Naive thymus-derived CD4-positive, alpha-beta T cell (primary cell): ENCODE measurements around the gene LCE5A. TPM values are rescaled to one million over a fixed set of nuclear protein-coding genes. Genes with fewer than 3 reads are reported as not detected.

ENCODE experiments used
- ATAC-seq: fragments of 150-1000 bp; cut with Tn5 transposase; 2 replicates; pipeline ENCODE4 v1.10.0; 2021; ENCODE audit warnings: mild to moderate bottlenecking, moderate library complexity
- CTCF ChIA-PET: fragments of 350-600 bp; sonication (Branson Sonifier 250); formaldehyde crosslinking; loops from one replicate; lab custom pipeline; 2021; ENCODE audit warnings: antibody characterized with exemption; lab: Charles Lee
- POLR2A ChIA-PET: fragments of 350-600 bp; sonication (Branson Sonifier 250); formaldehyde crosslinking; loops from one replicate; lab custom pipeline; 2021; ENCODE audit warnings: antibody characterized with exemption, inconsistent platforms; lab: Charles Lee
- DNase-seq, 9 donors: peaks; one replicate each; pipeline versions ENCODE4 v3.0.0 to v3.0.0-alpha.2; 2020 to 2022; ENCODE audit warnings: mixed read lengths in 1 of 9
- H3K27ac ChIP-seq: one replicate; pipeline ENCODE4 v1.7.0; 2013; ENCODE audit warnings: mild to moderate bottlenecking, low read depth, low read length, moderate library complexity
- H3K27me3 ChIP-seq, 2 donors: one replicate each; pipeline ENCODE4 v1.7.0; 2013; ENCODE audit warnings: low read length in 2 of 2, mild to moderate bottlenecking in 2 of 2, moderate library complexity in 2 of 2; ENCODE audit not compliant: control insufficient read depth in 2 of 2, insufficient read depth in 2 of 2
- H3K36me3 ChIP-seq, 3 experiments: 1 replicate in 2 of 3; 2 replicates in 1 of 3; pipeline ENCODE4 v1.7.0; 2013; ENCODE audit warnings: low read length in 3 of 3, mild to moderate bottlenecking in 3 of 3, moderate library complexity in 1 of 3; ENCODE audit not compliant: insufficient read depth in 3 of 3, control insufficient read depth in 2 of 3
- H3K4me1 ChIP-seq, 2 donors: one replicate each; pipeline ENCODE4 v1.7.0; 2013; ENCODE audit warnings: low read length in 2 of 2, mild to moderate bottlenecking in 2 of 2, moderate library complexity in 1 of 2; ENCODE audit not compliant: control insufficient read depth in 2 of 2, insufficient read depth in 2 of 2
- H3K4me3 ChIP-seq: 2 replicates; pipeline ENCODE4 v1.7.0; 2013; ENCODE audit warnings: mild to moderate bottlenecking, low read length
- H3K9me3 ChIP-seq, 3 experiments: 1 replicate in 2 of 3; 2 replicates in 1 of 3; pipeline ENCODE4 v1.7.0; 2013; ENCODE audit warnings: low read length in 3 of 3; ENCODE audit not compliant: control insufficient read depth in 2 of 3
- H3K27ac Mint-ChIP-seq, 9 donors: one replicate each; pipeline ENCODE4 v1.8.0; 2020 to 2022; ENCODE audit warnings: mixed read lengths in 9 of 9, mild to moderate bottlenecking in 8 of 9, moderate library complexity in 5 of 9, inconsistent platforms in 2 of 9
- H3K27me3 Mint-ChIP-seq, 5 donors: one replicate each; pipeline ENCODE4 v1.8.0; 2021 to 2022; ENCODE audit warnings: mixed read lengths in 5 of 5, mild to moderate bottlenecking in 1 of 5
- H3K36me3 Mint-ChIP-seq, 5 donors: one replicate each; pipeline ENCODE4 v1.8.0; 2020 to 2022; ENCODE audit warnings: mixed read lengths in 5 of 5, mild to moderate bottlenecking in 3 of 5, inconsistent platforms in 1 of 5
- H3K4me1 Mint-ChIP-seq, 7 donors: one replicate each; pipeline ENCODE4 v1.8.0; 2020 to 2022; ENCODE audit warnings: mixed read lengths in 7 of 7, mild to moderate bottlenecking in 3 of 7, inconsistent platforms in 1 of 7
- H3K4me3 Mint-ChIP-seq, 10 donors: one replicate each; pipeline ENCODE4 v1.8.0; 2020 to 2022; ENCODE audit warnings: mild to moderate bottlenecking in 10 of 10, mixed read lengths in 10 of 10, moderate library complexity in 6 of 10, inconsistent platforms in 2 of 10
- H3K9me3 Mint-ChIP-seq, 11 donors: one replicate each; pipeline ENCODE4 v1.8.0; 2020 to 2022; ENCODE audit warnings: mixed read lengths in 11 of 11, mild to moderate bottlenecking in 4 of 11, inconsistent platforms in 1 of 11, moderate library complexity in 1 of 11
- intact Hi-C, 2 donors: fragments of 100-400 bp; cut with micrococcal nuclease; formaldehyde crosslinking; loops; one replicate each; pipeline ENCODE4 v1.15.1; 2023
- polyA plus RNA-seq, 2 donors: library from polyadenylated mRNA; unstranded; fragments of 300-500 nt; fragmentation: Illumina TruSeq; gene quantifications; one replicate each; pipeline ENCODE4 v1.2.3, GENCODE V29; 2021
- total RNA-seq, 6 experiments: library from RNA in 5 of 6; stranded (reverse) in 5 of 6; gene quantifications; 1 replicate in 5 of 6; 2 replicates in 1 of 6; pipeline ENCODE4 v1.2.3 and lab custom pipeline; 2021 to 2026

Gene LCE5A
- total and polyA plus RNA-seq, 7 experiments from 2014 or later, result not detected

DNA sequence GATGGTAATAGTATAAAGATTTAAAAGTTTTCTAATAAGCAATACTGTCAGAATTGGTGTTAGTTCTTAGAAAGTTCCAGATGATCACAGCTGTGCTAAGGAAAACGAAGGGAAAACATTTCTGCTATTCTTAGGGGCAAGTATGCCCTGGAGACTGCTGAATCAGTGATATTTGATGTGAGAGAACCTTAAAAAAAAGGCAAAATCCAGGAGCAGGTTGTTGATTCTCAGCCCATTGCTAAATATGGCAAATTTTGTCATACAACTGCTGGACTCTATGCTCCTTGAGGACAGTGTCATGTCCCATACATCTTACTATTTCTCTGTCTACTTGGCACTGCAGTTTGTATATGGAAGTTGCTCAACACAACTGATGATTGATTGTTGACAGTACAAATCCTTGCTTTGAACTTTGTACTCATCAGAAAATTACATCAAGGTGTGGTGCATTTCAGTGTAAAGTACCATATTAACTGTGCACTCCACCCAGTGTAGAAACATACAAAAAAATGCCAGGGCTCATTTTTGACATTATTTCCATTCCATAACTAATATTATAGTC is 14.6 kb downstream of the LCE5A start:
- POLR2A ChIA-PET, result no interaction called here
- H3K36me3 ChIP-seq, result no peaks in the 10 kb centered on the region
- Mint-ChIP-seq H3K36me3 (no peaks in the 10 kb centered on the region), H3K27ac (no peak overlapping the region), H3K4me1 (no peaks in the 10 kb centered on the region), H3K9me3 (peaks cover 0 to 13% (median 2%) of the 10 kb centered on the region in 11 donors), H3K27me3 (peaks cover 10 to 30% (median 18%) of the 10 kb centered on the region in 5 donors), H3K4me3 (no peak overlapping the region)
- H3K4me3 ChIP-seq, result no peak overlapping the region
- peaks cover 0 to 6% of the 10 kb centered on the region in 2 donors for H3K27me3 ChIP-seq
- ATAC-seq, result no peak
- intact Hi-C loops, result no loop called here
- no peak overlapping the region for H3K27ac ChIP-seq
- no peaks in the 10 kb centered on the region for H3K9me3 ChIP-seq
- no peak for DNase-seq
- CTCF ChIA-PET, result no interaction called here
- no peaks in the 10 kb centered on the region for H3K4me1 ChIP-seq

DNA sequence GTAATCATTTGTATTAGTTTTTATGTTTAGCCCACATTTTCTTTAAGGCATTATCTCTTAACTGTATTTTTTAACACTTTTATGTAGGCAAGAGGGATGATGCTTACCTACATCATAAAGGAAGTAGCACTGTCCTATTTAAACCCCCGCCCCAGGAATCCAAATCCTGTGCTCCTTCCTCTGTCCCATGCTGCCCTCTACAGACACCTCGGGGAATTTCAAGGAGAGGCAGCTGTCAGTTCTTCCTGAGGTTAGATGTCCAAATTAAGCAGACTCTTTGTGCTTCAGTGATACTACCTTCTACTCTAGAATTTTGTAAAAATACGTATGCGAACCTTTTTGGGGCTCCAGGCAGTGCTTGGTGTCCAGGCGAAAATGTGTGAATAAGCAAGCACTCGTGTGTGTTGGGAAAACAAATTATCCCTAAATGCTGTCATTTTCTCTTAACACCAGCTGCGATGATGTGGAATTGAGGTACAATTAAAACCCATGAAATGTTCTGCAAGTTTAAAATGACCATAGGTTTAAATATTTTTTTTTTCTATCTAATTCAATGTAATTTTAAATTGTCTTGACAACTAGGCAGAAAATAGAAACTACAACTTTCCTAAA is 22.8 kb downstream of the LCE5A start:
- no peaks in the 10 kb centered on the region for H3K36me3 Mint-ChIP-seq
- no peaks in the 10 kb centered on the region for H3K36me3 ChIP-seq
- no peaks in the 10 kb centered on the region for H3K27me3 ChIP-seq
- H3K27ac Mint-ChIP-seq, result no peak overlapping the region
- H3K4me3 Mint-ChIP-seq, result no peak overlapping the region
- H3K9me3 Mint-ChIP-seq, result peaks cover 0 to 9% (median 2%) of the 10 kb centered on the region in 11 donors
- H3K27ac ChIP-seq, result no peak overlapping the region
- ATAC-seq, result no peak
- intact Hi-C loops, result no loop called here
- no peak overlapping the region for H3K4me3 ChIP-seq
- no peaks in the 10 kb centered on the region for H3K9me3 ChIP-seq
- peak in 1 of 9 donors; percentile 34 for DNase-seq
- CTCF ChIA-PET, result no interaction called here
- no peaks in the 10 kb centered on the region for H3K4me1 Mint-ChIP-seq
- H3K27me3 Mint-ChIP-seq, result peaks cover 20 to 53% (median 46%) of the 10 kb centered on the region in 5 donors
- no peaks in the 10 kb centered on the region for H3K4me1 ChIP-seq
- POLR2A ChIA-PET, result no interaction called here

DNA sequence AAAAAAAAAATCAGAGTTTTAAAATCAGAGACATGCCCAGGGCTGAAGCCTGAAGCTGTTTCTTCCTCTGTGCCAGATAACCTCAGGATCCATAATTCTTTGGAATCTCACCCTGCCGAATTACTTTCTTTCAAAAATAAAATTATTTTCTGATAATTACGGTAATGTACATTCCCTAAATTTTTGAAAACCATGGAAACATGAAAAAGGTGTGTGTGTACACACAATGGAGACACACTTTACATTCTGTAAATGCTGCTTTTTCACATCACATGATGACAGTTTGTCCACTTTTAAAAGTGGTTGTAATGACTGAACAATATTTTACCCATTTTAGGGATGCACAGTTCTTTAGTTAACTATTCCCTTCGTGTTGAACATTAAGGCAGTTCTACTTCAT is 25.2 kb downstream of the LCE5A start:
- POLR2A ChIA-PET, result no interaction called here
- Mint-ChIP-seq H3K27ac (no peak overlapping the region), H3K4me1 (peaks cover 0 to 1% (median 0%) of the 10 kb centered on the region in 7 donors), H3K36me3 (no peaks in the 10 kb centered on the region), H3K27me3 (peaks cover 4 to 56% (median 40%) of the 10 kb centered on the region in 5 donors), H3K9me3 (peaks cover 0 to 5% (median 0%) of the 10 kb centered on the region in 11 donors), H3K4me3 (no peak overlapping the region)
- H3K27ac ChIP-seq, result no peak overlapping the region
- H3K4me3 ChIP-seq, result no peak overlapping the region
- intact Hi-C loops, result no loop called here
- CTCF ChIA-PET, result no interaction called here
- H3K9me3 ChIP-seq, result no peaks in the 10 kb centered on the region
- H3K36me3 ChIP-seq, result no peaks in the 10 kb centered on the region
- DNase-seq, result no peak
- H3K27me3 ChIP-seq, result no peaks in the 10 kb centered on the region
- ATAC-seq, result no peak
- H3K4me1 ChIP-seq, result no peaks in the 10 kb centered on the region

DNA sequence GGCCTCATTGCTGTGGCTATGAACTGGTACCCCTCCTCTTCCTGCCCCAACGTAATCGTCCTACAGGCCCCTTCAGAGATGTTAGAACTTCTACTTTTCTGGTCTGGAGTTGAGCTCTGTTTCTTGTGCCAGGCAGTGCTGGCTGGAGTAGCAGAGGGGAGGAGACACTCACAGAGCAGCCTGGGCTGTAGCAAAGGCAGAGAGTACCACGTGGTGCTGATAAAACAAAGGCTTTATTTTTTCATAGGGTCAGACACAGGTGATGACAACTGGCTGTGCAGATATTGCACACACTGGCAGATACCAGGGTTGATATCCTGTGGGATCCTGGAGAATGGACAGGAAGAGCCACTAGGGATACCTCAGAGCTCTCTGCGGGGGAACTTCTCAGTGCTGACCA is 26.9 kb downstream of the LCE5A start:
- DNase-seq (no peak), ATAC-seq (no peak)
- no peak overlapping the region for H3K4me3 ChIP-seq
- no peaks in the 10 kb centered on the region for H3K4me1 ChIP-seq
- peaks cover 0 to 2% (median 0%) of the 10 kb centered on the region in 11 donors for H3K9me3 Mint-ChIP-seq
- no peak overlapping the region for H3K27ac ChIP-seq
- H3K36me3 ChIP-seq, result no peaks in the 10 kb centered on the region
- H3K4me1 Mint-ChIP-seq, result peaks cover 0 to 1% (median 0%) of the 10 kb centered on the region in 7 donors
- H3K27ac Mint-ChIP-seq, result no peak overlapping the region
- POLR2A ChIA-PET, result no interaction called here
- no peaks in the 10 kb centered on the region for H3K27me3 ChIP-seq
- H3K4me3 Mint-ChIP-seq, result no peak overlapping the region
- no peaks in the 10 kb centered on the region for H3K36me3 Mint-ChIP-seq
- no peaks in the 10 kb centered on the region for H3K9me3 ChIP-seq
- intact Hi-C loops, result no loop called here
- peaks cover 0 to 63% (median 43%) of the 10 kb centered on the region in 5 donors for H3K27me3 Mint-ChIP-seq
- CTCF ChIA-PET, result no interaction called here

DNA sequence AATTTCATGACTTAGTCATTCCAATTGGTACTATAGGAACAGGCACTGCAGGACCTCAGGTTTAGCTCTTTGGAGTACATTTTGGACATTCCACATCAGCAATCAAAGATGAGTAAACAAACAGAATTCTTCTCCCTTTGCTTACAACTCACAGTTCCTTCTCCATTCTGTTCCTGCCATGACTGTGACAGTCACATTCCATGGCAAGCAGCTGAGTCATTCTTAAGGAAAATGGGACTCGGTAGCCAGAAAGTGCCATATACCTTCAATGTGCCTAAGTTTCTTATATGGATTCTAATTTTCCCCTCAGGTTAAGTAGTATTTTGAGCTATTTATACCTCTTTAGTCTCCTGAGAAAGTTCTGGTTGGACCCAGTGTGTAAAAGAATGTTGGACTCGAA is 29.3 kb downstream of the LCE5A start:
- H3K36me3 ChIP-seq, result no peaks in the 10 kb centered on the region
- no peaks in the 10 kb centered on the region for H3K27me3 ChIP-seq
- Mint-ChIP-seq H3K36me3 (no peaks in the 10 kb centered on the region), H3K4me3 (no peak overlapping the region), H3K27ac (no peak overlapping the region), H3K4me1 (peaks cover 0 to 1% (median 0%) of the 10 kb centered on the region in 7 donors), H3K9me3 (peaks cover 0 to 2% (median 0%) of the 10 kb centered on the region in 11 donors), H3K27me3 (peaks cover 0 to 67% (median 42%) of the 10 kb centered on the region in 5 donors)
- intact Hi-C loops, result no loop called here
- H3K9me3 ChIP-seq, result no peaks in the 10 kb centered on the region
- H3K4me3 ChIP-seq, result no peak overlapping the region
- H3K4me1 ChIP-seq, result no peaks in the 10 kb centered on the region
- no peak for DNase-seq
- CTCF ChIA-PET, result no interaction called here
- no peak overlapping the region for H3K27ac ChIP-seq
- ATAC-seq, result no peak
- POLR2A ChIA-PET, result no interaction called here

DNA sequence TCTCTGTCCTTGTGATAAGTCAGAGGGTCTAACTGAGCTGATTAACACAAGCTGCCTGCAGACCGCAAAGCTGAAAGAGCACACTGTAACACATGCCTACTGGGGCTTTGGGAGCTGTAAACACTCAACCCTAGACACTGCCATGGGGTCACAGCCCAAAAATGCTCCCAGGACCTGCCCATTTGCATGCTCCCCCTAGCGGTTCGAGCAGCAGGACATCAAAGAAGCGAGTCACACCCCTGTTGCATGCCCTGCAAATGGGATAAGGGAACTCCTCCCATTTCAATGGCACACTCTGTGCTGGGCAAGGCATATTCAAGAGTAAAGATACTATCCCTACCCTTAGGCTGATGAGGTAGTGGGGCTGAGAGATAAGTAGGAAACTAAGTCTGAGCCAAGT is 33.2 kb downstream of the LCE5A start:
- intact Hi-C loops, result no loop called here
- POLR2A ChIA-PET, result no interaction called here
- H3K4me3 ChIP-seq, result no peak overlapping the region

DNA sequence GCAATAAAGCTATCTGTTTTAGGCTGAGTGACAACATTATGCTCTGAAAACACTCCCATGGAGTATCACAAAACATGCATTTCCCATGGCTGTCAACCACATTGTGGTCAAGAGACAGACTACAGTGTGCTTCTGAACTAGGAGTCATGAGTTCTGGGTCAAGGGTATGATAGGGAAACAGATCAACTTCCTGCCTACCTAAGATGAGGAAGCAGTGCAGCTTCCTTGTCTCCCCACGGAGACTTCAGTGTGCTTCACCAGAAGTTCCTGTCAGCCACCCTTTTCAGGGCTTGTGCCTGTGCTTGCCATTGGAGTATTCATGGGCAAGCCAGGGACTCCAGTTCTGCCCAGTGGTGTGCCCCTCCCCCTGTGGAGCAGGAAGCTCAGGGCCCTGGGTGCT is 36.1 kb downstream of the LCE5A start:
- no peak overlapping the region for H3K27ac ChIP-seq
- H3K9me3 Mint-ChIP-seq, result peaks cover 0 to 7% (median 2%) of the 10 kb centered on the region in 11 donors
- ChIA-PET CTCF (no interaction called here), POLR2A (no interaction called here)
- H3K4me3 Mint-ChIP-seq, result no peak overlapping the region
- ATAC-seq (no peak), DNase-seq (no peak)
- H3K9me3 ChIP-seq, result no peaks in the 10 kb centered on the region
- peaks cover 0 to 34% (median 17%) of the 10 kb centered on the region in 5 donors for H3K27me3 Mint-ChIP-seq
- no peaks in the 10 kb centered on the region for H3K27me3 ChIP-seq
- H3K27ac Mint-ChIP-seq, result no peak overlapping the region
- H3K4me1 ChIP-seq, result no peaks in the 10 kb centered on the region
- no peak overlapping the region for H3K4me3 ChIP-seq
- no peaks in the 10 kb centered on the region for H3K36me3 Mint-ChIP-seq
- H3K4me1 Mint-ChIP-seq, result no peaks in the 10 kb centered on the region
- intact Hi-C loops, result no loop called here
- H3K36me3 ChIP-seq, result no peaks in the 10 kb centered on the region

More for the DNA sequence above, 33.2 kb downstream of the LCE5A start:
- Mint-ChIP-seq H3K27ac (no peak overlapping the region), H3K4me3 (no peak overlapping the region), H3K4me1 (peaks cover 0 to 1% (median 0%) of the 10 kb centered on the region in 7 donors), H3K36me3 (no peaks in the 10 kb centered on the region), H3K9me3 (peaks cover 0 to 7% (median 2%) of the 10 kb centered on the region in 11 donors), H3K27me3 (peaks cover 0 to 49% (median 30%) of the 10 kb centered on the region in 5 donors)
- no peaks in the 10 kb centered on the region for H3K27me3 ChIP-seq
- CTCF ChIA-PET, result no interaction called here
- H3K27ac ChIP-seq, result no peak overlapping the region
- no peaks in the 10 kb centered on the region for H3K4me1 ChIP-seq
- ATAC-seq (no peak), DNase-seq (no peak)
- no peaks in the 10 kb centered on the region for H3K9me3 ChIP-seq
- no peaks in the 10 kb centered on the region for H3K36me3 ChIP-seq
